Brain pericyte (primary cell): ENCODE data around the gene TJP2.

Experiments used
- DNase-seq: peaks from one replicate; pipeline ENCODE4 v3.0.0-alpha.2; 2012; ENCODE audit warnings: low read depth, low spot score

The TJP2 gene

GRCh38 chr9:69173891-69174615 is at the start of gene TJP2:
TJP2 (plus strand) TSS chr9:69174277; CDS start chr9:69174373, 96 bp downstream.
- no peak for DNase-seq

- no peak for DNase-seq
Measured at GRCh38 chr9:69130456-69131441, 43.3 kb upstream of the TJP2 start.

GRCh38 chr9:69131682-69132081 is 42.4 kb upstream of the TJP2 start:
- DNase-seq, result no peak

GRCh38 chr9:69132361-69132760 is 41.7 kb upstream of the TJP2 start:
- no peak for DNase-seq

- DNase-seq, result no peak
Measured at GRCh38 chr9:69134412-69134811, 39.7 kb upstream of the TJP2 start.

- no peak for DNase-seq
Measured at GRCh38 chr9:69136185-69136584, 37.9 kb upstream of the TJP2 start.

- no peak for DNase-seq
Measured at GRCh38 chr9:69136779-69137178, 37.3 kb upstream of the TJP2 start.

- no peak for DNase-seq
Measured at GRCh38 chr9:69137311-69137710, 36.8 kb upstream of the TJP2 start.

GRCh38 chr9:69139596-69139995 is 34.5 kb upstream of the TJP2 start:
- DNase-seq, result no peak

- no peak for DNase-seq
Measured at GRCh38 chr9:69140123-69140735, 33.8 kb upstream of the TJP2 start.

GRCh38 chr9:69141851-69142250 is 32.2 kb upstream of the TJP2 start:
- no peak for DNase-seq

- no peak for DNase-seq
Measured at GRCh38 chr9:69143291-69143690, 30.8 kb upstream of the TJP2 start.

GRCh38 chr9:69145144-69145715 is 28.8 kb upstream of the TJP2 start:
- no peak for DNase-seq

- no peak for DNase-seq
Measured at GRCh38 chr9:69147041-69147834, 26.8 kb upstream of the TJP2 start.

- peak; percentile 63 for DNase-seq
Measured at GRCh38 chr9:69149321-69149807, 24.7 kb upstream of the TJP2 start.

GRCh38 chr9:69151506-69151905 is 22.6 kb upstream of the TJP2 start:
- DNase-seq, result no peak

- no peak for DNase-seq
Measured at GRCh38 chr9:69153707-69154521, 20.2 kb upstream of the TJP2 start.

GRCh38 chr9:69155341-69156030 is 18.6 kb upstream of the TJP2 start:
- DNase-seq, result no peak

GRCh38 chr9:69157751-69158466 is 16.2 kb upstream of the TJP2 start:
- DNase-seq, result no peak
